Duodenal mucosa (tissue), 2 donors: Measurements from ENCODE around the gene PDE11A.

Experiments used
- H3K27ac ChIP-seq: one replicate; pipeline ENCODE4 v1.7.0; 2013; ENCODE audit warnings: low read depth, low read length
- H3K27me3 ChIP-seq, 2 donors: one replicate each; pipeline ENCODE4 v1.7.0; 2013; ENCODE audit warnings: low read length in 2 of 2, control low read depth in 1 of 2; ENCODE audit not compliant: insufficient read depth in 2 of 2, control insufficient read depth in 1 of 2
- H3K36me3 ChIP-seq, 2 donors: one replicate each; pipeline ENCODE4 v1.7.0; 2013; ENCODE audit warnings: low read length in 2 of 2, control low read depth in 1 of 2; ENCODE audit not compliant: insufficient read depth in 2 of 2, control insufficient read depth in 1 of 2
- H3K4me1 ChIP-seq, 2 donors: one replicate each; pipeline ENCODE4 v1.7.0; 2013; ENCODE audit warnings: low read length in 2 of 2, control low read depth in 1 of 2; ENCODE audit not compliant: insufficient read depth in 2 of 2, control insufficient read depth in 1 of 2
- H3K4me3 ChIP-seq, 2 donors: one replicate each; pipeline ENCODE4 v1.7.0; 2013; ENCODE audit warnings: low read length in 2 of 2, low read depth in 1 of 2
- H3K9ac ChIP-seq, 2 donors: one replicate each; pipeline ENCODE4 v1.7.0; 2013; ENCODE audit warnings: low read length in 2 of 2, low read depth in 1 of 2
- H3K9me3 ChIP-seq, 2 donors: one replicate each; pipeline ENCODE4 v1.7.0; 2013; ENCODE audit warnings: low read length in 2 of 2, control low read depth in 1 of 2; ENCODE audit not compliant: control insufficient read depth in 1 of 2

Gene PDE11A

GRCh38 chr2:177577075-177577474, 495.5 kb downstream of the PDE11A start:
- H3K4me1 ChIP-seq = no peaks in the 10 kb centered on the region
- no peaks in the 10 kb centered on the region for H3K27me3 ChIP-seq
- H3K4me3 ChIP-seq = no peak overlapping the region
- H3K36me3 ChIP-seq = no peaks in the 10 kb centered on the region
- no peak overlapping the region for H3K27ac ChIP-seq
- no peaks in the 10 kb centered on the region for H3K9me3 ChIP-seq
- no peak overlapping the region for H3K9ac ChIP-seq

- Histone ChIP-seq H3K27me3 (no peaks in the 10 kb centered on the region), H3K4me1 (no peaks in the 10 kb centered on the region), H3K4me3 (no peak overlapping the region), H3K9ac (no peak overlapping the region), H3K27ac (no peak overlapping the region), H3K36me3 (no peaks in the 10 kb centered on the region), H3K9me3 (no peaks in the 10 kb centered on the region)
Measured at GRCh38 chr2:177575358-177575757, 497.2 kb downstream of the PDE11A start.

GRCh38 chr2:177574356-177574755, 498.2 kb downstream of the PDE11A start:
- Histone ChIP-seq H3K4me3 (no peak overlapping the region), H3K4me1 (no peaks in the 10 kb centered on the region), H3K9me3 (no peaks in the 10 kb centered on the region), H3K36me3 (no peaks in the 10 kb centered on the region), H3K27ac (no peak overlapping the region), H3K9ac (no peak overlapping the region), H3K27me3 (no peaks in the 10 kb centered on the region)
